ENCODE measurements around the gene NF2. TPM values are rescaled to one million over a fixed set of nuclear protein-coding genes. Genes with fewer than 3 reads are reported as not detected.

The NF2 gene
- total RNA-seq (2022; extraction: Qiagen RNA extraction; ENCODE audit: low read depth): 12.2 to 17.8 TPM (median 15.0 TPM) in 5 replicates

GRCh38 chr22:29603358-29604075, at the start of gene NF2:
NF2 (plus strand) TSS chr22:29603633; CDS start chr22:29603999, 366 bp downstream.

GRCh38 chr22:29719899-29720645, 116.6 kb downstream of the NF2 start, which contains the start of gene CABP7:
CABP7 (plus strand) TSS chr22:29720003; CDS start chr22:29720425, 422 bp downstream.

Other genes starting within 250 kb of the NF2 start
- 23.0 to 27.7 TPM (median 26.0 TPM) in 5 replicates for gene AP1B1, start 215.1 kb upstream of the NF2 start, total RNA-seq (2022; extraction: Qiagen RNA extraction; ENCODE audit: low read depth)
- not detected in 5 replicates for gene RFPL1, start 165.1 kb upstream of the NF2 start, total RNA-seq (2022; extraction: Qiagen RNA extraction; ENCODE audit: low read depth)
- 0.07 to 0.10 TPM (median 0.08 TPM) in 4 of 5 replicates, not detected in the other for gene NEFH, start 123.4 kb upstream of the NF2 start, total RNA-seq (2022; extraction: Qiagen RNA extraction; ENCODE audit: low read depth)
- 28.8 to 33.3 TPM (median 31.2 TPM) in 5 replicates for gene THOC5, start 49.9 kb upstream of the NF2 start, total RNA-seq (2022; extraction: Qiagen RNA extraction; ENCODE audit: low read depth)
- 59.2 to 68.0 TPM (median 63.2 TPM) in 5 replicates for gene NIPSNAP1, start 22.5 kb upstream of the NF2 start, total RNA-seq (2022; extraction: Qiagen RNA extraction; ENCODE audit: low read depth)
- 0.14 to 0.29 TPM (median 0.21 TPM) in 5 replicates for gene CABP7, start 116.4 kb downstream of the NF2 start, total RNA-seq (2022; extraction: Qiagen RNA extraction; ENCODE audit: low read depth)
- 14.9 to 20.9 TPM (median 19.1 TPM) in 5 replicates for gene ZMAT5, start 163.4 kb downstream of the NF2 start, total RNA-seq (2022; extraction: Qiagen RNA extraction; ENCODE audit: low read depth)
- gene UQCR10, start 163.7 kb downstream of the NF2 start, total RNA-seq (2022; extraction: Qiagen RNA extraction; ENCODE audit: low read depth): 111 to 128 TPM (median 124 TPM) in 5 replicates
- 24.2 to 33.9 TPM (median 30.9 TPM) in 5 replicates for gene ASCC2, start 234.6 kb downstream of the NF2 start, total RNA-seq (2022; extraction: Qiagen RNA extraction; ENCODE audit: low read depth)